Measurements from ENCODE around the gene SDF4.

SDF4 gene

GRCh38 chr1:1240822-1241587 lies 9.2 kb upstream of the SDF4 start:
- DNase-seq, result no peak

DNA sequence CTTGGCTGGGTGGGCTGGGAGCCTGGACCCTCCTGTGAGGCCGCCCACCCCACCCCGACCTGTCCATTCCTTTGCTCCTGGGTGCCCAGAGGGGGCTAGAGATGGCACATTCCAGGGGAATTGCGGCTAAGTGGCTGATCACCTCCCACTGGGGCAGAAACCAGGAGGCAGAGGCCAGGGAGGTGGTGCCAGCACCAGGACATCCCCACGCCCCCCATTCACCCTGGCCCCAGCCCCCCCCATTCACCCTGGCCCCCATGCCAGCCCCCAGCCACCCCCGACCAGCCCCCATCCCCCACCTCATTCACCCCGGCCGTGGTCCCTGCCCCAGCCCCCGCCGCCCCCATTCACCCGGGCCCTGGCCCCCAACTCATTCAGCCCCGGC lies 8.5 kb upstream of the SDF4 start:
- DNase-seq, result no peak

GRCh38 chr1:1239614-1240347 lies 8.0 kb upstream of the SDF4 start:
- no peak for DNase-seq

DNA sequence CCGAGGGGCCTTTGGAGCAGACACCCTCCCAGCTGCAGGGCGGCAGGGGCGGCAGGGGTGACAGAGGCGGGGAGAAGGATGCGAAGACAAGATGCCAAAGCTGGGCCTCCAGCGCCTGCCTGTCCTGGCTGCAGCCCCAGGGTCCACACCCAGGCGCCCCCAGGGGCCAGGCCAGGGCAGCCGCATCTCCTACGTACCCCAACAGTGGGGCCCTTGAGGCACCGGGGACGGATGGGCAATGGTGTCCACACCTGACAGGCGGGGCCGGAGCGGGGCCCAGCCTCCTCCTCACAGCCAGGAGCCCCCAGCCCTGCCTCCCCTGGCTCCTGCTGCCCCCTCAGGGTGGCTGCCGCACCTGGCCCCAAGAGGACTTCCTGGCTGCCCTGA lies 7.4 kb upstream of the SDF4 start:
- no peak for DNase-seq

- DNase-seq, result no peak
Observed at GRCh38 chr1:1238702-1239178, 6.9 kb upstream of the SDF4 start.

DNA sequence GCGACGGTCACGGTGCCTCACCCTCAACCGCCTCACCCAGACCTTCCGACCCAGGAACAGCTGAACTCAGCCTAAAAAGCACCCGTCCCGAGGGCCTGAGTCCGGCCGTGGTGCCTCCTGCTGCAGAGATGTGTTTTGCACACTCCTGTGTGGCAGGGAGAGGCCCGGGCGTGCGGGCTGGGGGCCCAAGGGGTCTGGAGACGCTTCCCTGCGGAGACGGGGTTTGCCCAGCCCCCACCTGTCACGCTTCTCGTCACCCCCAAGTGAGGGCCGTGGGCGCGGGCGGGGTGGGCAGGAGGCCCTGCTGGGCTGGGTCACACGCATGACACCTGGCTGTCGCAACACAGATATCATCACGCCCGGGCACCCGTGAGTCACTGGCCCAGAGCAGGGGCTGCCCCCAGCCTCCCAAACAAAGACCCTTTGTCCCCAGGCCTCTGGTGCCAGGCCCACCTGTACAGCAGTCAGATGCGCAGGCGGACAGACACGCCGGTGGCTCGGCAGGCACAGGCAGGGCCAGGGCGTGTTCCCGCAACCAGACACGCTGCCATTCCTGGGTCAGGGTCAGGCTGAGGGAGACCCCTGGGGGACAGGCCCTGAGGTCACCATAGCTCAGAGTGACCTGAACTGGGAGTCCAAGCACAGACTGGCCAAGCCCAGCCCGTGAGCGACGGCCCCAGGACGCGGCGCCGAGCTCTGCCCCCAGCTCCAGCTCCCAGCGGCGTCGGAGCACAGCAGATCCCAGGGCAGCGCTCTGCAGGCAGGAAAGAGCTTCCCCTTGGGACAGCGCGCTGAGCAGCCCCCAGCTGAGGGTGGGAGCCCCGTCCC lies 6.3 kb upstream of the SDF4 start:
- no peak for DNase-seq

- DNase-seq, result no peak
Observed at GRCh38 chr1:1236945-1237873, 5.4 kb upstream of the SDF4 start.

GRCh38 chr1:1236176-1236763 lies 4.5 kb upstream of the SDF4 start:
- no peak for DNase-seq

GRCh38 chr1:1235016-1235744 lies 3.4 kb upstream of the SDF4 start:
- DNase-seq, result no peak

DNA sequence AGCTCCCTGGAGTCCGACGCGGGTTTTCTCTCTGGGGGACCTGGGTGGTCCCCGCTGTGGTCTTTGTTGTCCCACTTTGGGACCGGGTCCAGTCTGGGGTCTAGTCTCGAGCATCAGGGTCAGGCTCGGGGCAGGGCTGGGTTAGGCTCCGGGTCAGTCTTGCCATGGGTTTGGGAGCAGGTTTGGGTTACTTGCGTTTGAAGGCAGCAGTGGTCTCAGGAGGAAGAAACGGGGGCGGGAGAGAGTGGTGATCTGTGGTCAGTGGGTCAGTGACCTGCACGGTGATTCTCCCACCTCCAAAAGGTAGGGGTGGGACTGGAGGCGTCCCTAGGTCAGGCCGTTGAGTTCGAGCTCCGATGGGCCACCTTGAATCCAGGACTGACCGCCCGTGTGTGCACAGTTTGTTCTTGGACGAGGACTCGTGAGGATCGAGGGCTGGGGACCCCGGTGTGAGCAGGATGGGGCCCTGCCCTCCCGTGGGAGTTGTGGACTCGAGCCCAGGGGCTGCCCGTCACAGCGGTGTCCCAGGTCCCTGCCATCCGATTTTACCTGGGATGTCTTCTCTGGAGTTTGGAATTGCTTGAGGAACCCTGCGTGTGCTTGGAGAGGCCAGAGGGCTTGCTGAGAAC lies 2.5 kb upstream of the SDF4 start:
- DNase-seq, result no peak

GRCh38 chr1:1233567-1233892 lies 1.7 kb upstream of the SDF4 start:
- no peak for DNase-seq

- DNase-seq, result no peak
Observed at GRCh38 chr1:1232796-1233566, 1.2 kb upstream of the SDF4 start.

DNA sequence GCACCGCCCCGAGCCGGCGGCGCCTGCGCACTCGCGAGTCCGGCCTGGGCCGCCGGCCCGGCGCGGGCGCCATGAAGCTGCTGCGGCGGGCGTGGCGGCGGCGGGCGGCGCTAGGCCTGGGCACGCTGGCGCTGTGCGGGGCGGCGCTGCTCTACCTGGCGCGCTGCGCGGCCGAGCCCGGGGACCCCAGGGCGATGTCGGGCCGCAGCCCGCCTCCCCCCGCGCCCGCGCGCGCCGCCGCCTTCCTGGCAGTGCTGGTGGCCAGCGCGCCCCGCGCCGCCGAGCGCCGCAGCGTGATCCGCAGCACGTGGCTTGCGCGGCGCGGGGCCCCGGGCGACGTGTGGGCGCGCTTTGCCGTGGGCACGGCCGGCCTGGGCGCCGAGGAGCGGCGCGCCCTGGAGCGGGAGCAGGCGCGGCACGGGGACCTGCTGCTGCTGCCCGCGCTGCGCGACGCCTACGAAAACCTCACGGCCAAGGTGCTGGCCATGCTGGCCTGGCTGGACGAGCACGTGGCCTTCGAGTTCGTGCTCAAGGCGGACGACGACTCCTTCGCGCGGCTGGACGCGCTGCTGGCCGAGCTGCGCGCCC lies 501 bp upstream of the SDF4 start, which contains the start of gene B3GALT6:
TSS of gene B3GALT6 (plus strand) at position 30 of the 588 bp plus-strand sequence. CDS start at position 72, 42 bp downstream.
- DNase-seq, result no peak

DNA sequence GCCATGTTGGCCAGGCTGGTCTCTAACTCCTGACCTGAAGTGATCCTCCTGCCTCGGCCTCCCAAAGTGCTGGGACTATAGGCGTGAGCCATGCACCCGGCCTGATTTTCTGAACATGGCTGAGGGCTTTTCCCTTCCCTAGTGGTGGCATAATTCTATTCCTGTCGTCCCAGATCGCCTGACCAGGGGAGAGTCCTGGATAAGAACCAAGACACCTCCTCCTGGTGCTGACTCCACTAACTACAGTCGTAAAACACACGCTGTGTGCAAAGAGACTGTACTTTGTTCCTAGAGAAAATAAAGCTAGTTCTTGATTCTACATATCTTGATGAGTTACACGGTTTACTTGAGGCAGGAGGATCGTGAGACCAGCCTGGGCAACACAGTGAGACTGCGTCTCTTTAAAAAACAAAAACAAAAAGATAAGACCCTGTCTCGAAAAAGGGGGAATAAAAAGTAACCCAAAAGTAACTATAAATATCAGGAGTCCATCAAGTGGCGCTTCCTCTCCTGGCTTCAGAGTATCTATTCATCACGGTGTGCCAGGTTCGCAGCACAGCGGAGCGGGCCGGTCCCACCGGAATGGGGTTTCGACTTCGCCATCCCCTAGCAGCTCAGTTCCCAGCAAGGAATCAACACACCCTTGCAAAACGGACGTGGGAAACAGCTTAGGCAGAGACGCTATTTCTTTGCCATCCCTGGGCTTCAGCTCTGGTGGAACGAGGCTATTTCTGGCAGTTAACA lies 973 bp downstream of the SDF4 start:
- DNase-seq, result peak in 1 of 2 donors; percentile 20

GRCh38 chr1:1229770-1230169 lies 2.0 kb downstream of the SDF4 start:
- DNase-seq, result no peak

- DNase-seq, result no peak
Observed at GRCh38 chr1:1228596-1229321, 3.0 kb downstream of the SDF4 start.

DNA sequence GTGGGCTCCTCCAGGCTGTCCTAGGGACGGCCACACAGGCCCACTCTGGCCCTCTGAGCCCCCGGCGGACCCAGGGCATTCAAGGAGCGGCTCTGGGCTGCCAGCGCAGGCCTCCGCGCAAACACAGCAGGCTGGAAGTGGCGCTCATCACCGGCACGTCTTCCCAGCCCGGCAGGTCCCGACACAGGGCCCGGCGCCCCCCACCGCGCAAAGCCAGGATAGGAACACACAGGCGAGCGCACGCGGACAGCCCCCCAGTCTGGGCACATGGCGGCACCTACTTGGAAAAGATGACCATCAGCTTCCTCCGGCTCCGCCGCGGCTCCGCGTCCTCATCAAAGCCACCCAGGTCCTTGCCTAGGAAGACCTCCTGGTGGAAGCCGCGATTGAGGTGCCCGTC lies 3.6 kb downstream of the SDF4 start:
- DNase-seq, result no peak

GRCh38 chr1:1227386-1227785 lies 4.4 kb downstream of the SDF4 start:
- DNase-seq, result no peak

Data from CD4-positive, alpha-beta T cell treated with Interferon alpha-2 for 1 hour (primary cell).